Pons (tissue), 1 donor: Measurements from ENCODE around the gene KLF15.

Source experiments
- DNase-seq: peaks from one replicate; pipeline ENCODE4 v3.0.0-alpha.2; 2016; ENCODE audit warnings: low spot score

KLF15 gene

GRCh38 chr3:126357295-126358037 is at the start of gene KLF15:
Gene KLF15 (minus strand): TSS chr3:126357408. CDS start chr3:126352922, 4,486 bp downstream.
- peak; percentile 87 for DNase-seq

GRCh38 chr3:126406389-126407296 is 49.4 kb upstream of the KLF15 start:
- no peak for DNase-seq

- DNase-seq = no peak
These were observed 45.6 kb upstream of the KLF15 start for GRCh38 chr3:126402666-126403302.

- DNase-seq = no peak
These were observed 45.0 kb upstream of the KLF15 start for GRCh38 chr3:126402178-126402577.

GRCh38 chr3:126401611-126402160 is 44.5 kb upstream of the KLF15 start:
- DNase-seq = no peak

GRCh38 chr3:126399756-126400155 is 42.5 kb upstream of the KLF15 start:
- no peak for DNase-seq

- no peak for DNase-seq
These were observed 42.1 kb upstream of the KLF15 start for GRCh38 chr3:126399351-126399735.

GRCh38 chr3:126398423-126399350 is 41.5 kb upstream of the KLF15 start:
- DNase-seq = no peak

- DNase-seq = no peak
These were observed 40.6 kb upstream of the KLF15 start for GRCh38 chr3:126397610-126398422.

- no peak for DNase-seq
These were observed 39.3 kb upstream of the KLF15 start for GRCh38 chr3:126396536-126396935.

- DNase-seq = no peak
These were observed 38.8 kb upstream of the KLF15 start for GRCh38 chr3:126395846-126396513.

- DNase-seq = no peak
These were observed 37.7 kb upstream of the KLF15 start for GRCh38 chr3:126394977-126395321.

- no peak for DNase-seq
These were observed 37.2 kb upstream of the KLF15 start, which contains the start of gene CFAP100 for GRCh38 chr3:126394179-126394976. Gene CFAP100 (plus strand): TSS chr3:126394909. CDS start chr3:126396001, 1,092 bp downstream.

- DNase-seq = no peak
These were observed 36.4 kb upstream of the KLF15 start for GRCh38 chr3:126393563-126393962.

- DNase-seq = no peak
These were observed 35.0 kb upstream of the KLF15 start for GRCh38 chr3:126392246-126392645.

- no peak for DNase-seq
These were observed 34.4 kb upstream of the KLF15 start for GRCh38 chr3:126391631-126392030.

- DNase-seq = no peak
These were observed 33.5 kb upstream of the KLF15 start for GRCh38 chr3:126390751-126391150.

GRCh38 chr3:126390201-126390600 is 33.0 kb upstream of the KLF15 start:
- DNase-seq = no peak

GRCh38 chr3:126389794-126390146 is 32.6 kb upstream of the KLF15 start:
- no peak for DNase-seq
